MM.1S (cell line): Measurements from ENCODE around the gene LGR4.

Experiments
- EZH2 ChIP-seq: fragments of 300-600 bp; sonication (generic); optimal IDR thresholded peaks from 2 replicates; pipeline ENCODE3; 2017; ENCODE audit warnings: low read depth, mild to moderate bottlenecking, antibody characterized with exemption, low read length, mixed read lengths
- TF ChIP-seq, protein P1 (sequence below): fragments of 300-600 bp; sonication (generic); IDR thresholded peaks from 2 replicates; pipeline ENCODE4 v1.5.1; 2016; ENCODE audit warnings: antibody characterized with exemption, low read length, mixed read lengths

DNA sequence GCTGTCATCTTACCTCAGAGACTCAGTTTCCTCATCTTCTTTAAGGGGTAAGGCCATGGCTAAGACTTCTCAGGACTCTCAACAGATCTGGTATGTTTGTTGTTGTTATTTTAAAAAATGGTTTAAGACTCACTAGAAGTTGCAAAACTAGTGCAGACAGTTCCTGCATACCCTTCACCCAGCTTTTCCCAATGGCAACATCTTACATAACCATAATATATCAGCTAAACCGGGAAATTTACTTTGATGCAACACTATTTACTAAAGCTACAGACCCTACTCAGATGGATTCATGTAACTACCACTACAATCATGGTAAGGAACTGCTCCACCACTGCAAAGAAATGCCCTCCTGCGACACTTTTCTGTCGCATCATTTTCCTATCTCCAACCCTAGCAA, 20.4 kb downstream of the LGR4 start:
- TF ChIP-seq, protein P1, sequence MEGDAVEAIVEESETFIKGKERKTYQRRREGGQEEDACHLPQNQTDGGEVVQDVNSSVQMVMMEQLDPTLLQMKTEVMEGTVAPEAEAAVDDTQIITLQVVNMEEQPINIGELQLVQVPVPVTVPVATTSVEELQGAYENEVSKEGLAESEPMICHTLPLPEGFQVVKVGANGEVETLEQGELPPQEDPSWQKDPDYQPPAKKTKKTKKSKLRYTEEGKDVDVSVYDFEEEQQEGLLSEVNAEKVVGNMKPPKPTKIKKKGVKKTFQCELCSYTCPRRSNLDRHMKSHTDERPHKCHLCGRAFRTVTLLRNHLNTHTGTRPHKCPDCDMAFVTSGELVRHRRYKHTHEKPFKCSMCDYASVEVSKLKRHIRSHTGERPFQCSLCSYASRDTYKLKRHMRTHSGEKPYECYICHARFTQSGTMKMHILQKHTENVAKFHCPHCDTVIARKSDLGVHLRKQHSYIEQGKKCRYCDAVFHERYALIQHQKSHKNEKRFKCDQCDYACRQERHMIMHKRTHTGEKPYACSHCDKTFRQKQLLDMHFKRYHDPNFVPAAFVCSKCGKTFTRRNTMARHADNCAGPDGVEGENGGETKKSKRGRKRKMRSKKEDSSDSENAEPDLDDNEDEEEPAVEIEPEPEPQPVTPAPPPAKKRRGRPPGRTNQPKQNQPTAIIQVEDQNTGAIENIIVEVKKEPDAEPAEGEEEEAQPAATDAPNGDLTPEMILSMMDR = no peak
- TF ChIP-seq EZH2 = no peak
